ENCODE data around the gene DRD3.

- TF ChIP-seq CTCF (IDR thresholded peaks at IDR 0.05) = no peak
- TF ChIP-seq POLR2A (IDR thresholded peaks at IDR 0.05) = no peak
- TF ChIP-seq EP300 (IDR thresholded peaks at IDR 0.05) = no peak
- TF ChIP-seq POLR2AphosphoS5 (IDR thresholded peaks at IDR 0.05) = no peak
Observed at GRCh38 chr3:114178770-114179368, at the start of gene DRD3.
